GM15510 (cell line): ENCODE data around the gene APOL4.

Source experiments
- POLR2A ChIP-seq: IDR thresholded peaks from 3 replicates; pipeline ENCODE4 v1.6.1; 2011; ENCODE audit warnings: borderline replicate concordance; ENCODE audit not compliant: insufficient read length; ENCODE audit errors: extremely low read depth

APOL4 gene

DNA sequence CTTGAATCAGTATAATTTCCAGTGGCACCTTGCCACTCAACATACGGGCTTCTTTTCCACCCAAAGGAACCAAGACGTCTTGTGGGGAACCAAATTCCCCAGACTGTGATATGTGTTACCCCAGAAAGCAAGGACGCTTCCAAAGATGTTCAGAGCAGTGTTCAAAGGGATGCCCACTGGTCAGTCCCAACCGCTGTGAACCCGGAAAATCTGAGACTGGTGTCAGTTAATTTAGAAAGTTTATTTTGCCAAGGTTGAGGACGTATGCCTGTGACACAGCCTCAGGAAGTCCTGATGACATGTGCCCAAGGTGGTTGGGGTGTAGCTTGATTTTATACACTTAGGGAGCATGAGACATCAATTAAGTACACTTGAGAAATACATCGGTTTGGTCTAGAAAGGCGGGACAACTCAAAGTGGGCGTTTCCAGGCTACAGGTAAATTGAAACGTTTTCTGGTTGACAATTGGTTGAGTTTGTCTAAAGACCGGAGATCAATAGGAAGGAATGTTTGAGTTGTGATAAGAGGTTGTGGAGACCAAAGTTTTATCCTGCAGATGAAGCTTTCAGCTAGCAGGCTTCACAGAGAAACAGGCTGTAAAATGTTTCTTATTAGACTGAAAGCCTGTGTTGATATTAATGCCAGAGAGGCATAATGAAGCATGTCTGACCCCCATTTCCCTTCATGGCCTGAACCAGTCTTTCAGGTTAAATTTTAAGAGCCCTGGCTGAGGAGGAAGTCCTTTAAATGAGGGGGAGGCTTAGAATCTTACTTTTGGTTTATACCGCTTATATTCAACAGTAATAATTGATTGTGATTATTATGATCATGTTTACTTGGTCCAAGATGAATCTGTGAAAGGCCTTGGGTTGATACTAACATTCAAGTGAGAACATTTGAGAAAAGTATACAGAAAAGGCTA lies 47.8 kb downstream of the APOL4 start:
- no peak for TF ChIP-seq POLR2A

DNA sequence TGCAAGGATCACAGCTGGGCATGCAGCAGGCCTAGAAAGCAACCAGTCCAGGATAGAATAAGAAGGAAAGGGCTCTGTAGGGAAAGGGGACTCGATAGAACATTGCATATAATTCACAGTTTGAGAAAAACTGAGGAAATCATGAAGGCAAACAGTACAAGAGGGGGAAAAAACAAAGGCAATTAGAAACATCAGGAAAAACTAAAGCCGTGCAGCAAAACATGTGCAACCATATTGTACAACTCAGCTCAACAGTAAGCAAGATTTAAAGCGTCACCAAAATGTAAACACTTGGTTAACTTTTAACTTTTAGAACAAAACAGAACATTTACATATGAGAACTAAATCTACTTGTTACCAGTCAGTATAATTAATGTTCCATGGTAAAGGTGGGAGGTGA lies 49.5 kb downstream of the APOL4 start:
- no peak for TF ChIP-seq POLR2A

DNA sequence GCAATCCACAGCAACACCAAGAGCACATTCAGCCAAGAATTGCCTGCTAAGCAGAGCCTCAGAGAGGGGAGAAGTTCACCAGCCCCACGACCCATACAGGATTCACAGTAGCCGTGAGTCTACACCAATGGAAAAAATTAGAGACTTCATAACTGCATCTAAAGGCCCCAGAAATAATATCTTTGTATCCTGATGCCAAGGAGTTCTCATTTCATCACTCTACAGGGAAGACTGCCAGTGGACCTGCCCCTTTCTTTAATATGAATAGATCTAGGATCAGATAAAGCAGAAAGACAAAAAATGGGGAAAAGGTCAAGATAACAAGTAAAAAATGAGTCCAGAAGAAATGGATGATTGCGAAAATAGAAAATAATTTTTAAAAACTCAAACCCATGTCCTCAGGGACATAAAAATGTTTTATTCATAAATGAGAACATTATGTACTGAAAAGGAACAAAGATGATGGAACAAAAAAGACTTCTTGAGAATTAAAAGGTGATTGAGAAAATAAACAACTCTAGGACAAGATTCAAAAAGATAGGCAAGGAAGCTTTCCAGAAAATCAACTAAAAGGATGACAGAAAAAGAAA lies 50.5 kb downstream of the APOL4 start:
- TF ChIP-seq POLR2A, result no peak

DNA sequence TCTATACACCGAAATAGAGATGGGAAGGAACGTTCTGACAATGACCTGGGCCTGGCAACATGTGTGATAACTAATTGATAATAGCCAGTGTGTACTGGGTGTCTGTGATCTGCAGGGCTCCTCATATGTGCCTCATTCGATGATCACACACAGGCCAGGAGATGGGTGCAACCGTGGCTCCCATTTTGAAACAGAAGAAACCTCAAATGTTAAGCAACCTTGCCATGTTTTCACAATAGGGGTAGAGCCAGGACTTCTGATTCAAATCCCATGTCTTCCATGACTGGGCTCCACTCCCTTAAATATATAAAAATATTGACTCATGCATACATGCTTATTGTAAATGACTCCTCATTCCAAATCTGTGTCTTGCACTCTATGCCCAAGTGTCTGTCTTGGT lies 52.2 kb downstream of the APOL4 start:
- TF ChIP-seq POLR2A, result no peak

DNA sequence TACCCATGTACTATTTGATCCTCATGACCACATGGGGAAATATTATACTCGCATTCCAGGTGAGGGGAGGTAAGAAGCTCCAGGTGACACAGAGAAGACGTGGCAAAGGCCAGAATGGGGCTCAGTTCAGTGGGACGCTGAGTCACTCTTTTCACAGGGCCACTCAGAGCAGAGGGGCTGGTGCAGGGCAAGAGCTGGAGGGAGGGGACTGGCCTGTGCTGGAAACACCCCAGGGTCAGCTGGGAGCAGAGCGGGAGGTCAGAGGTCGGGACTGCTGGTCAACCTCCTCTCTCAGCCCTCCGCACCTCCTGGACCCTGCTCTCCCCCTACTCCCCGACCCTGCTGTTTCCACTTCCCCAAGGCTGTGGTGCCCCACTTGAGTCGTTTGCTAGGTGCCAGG lies 53.2 kb downstream of the APOL4 start:
- no peak for TF ChIP-seq POLR2A

DNA sequence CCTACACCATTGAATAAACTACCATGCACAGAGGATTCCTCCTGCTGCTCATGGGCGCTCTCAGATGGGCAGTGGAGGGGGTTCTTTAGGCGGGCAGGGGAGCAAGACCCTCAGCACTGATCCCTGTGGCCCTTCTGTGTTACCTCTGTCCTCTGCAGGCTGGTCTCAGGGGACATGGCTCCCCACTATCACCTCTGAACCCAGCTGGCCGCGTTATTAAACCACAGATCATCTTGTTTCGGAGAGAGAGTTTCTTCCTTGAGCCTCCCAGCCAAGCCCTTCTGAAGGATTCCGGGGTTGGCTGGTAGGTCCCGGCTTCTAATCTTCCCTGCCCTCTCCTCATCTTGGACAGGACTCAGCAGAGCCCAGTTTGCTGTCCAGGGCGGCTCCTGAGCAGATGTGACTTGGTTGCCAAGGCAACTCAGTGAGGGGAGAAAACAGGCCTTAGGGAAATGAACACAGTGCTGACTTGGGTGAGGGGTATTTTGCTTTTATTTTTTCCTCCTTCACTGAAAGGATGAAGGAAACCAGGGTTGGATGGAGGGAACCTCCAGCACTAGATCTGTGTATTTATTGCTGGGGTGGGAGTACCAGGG lies 54.3 kb downstream of the APOL4 start:
- TF ChIP-seq POLR2A, result no peak

DNA sequence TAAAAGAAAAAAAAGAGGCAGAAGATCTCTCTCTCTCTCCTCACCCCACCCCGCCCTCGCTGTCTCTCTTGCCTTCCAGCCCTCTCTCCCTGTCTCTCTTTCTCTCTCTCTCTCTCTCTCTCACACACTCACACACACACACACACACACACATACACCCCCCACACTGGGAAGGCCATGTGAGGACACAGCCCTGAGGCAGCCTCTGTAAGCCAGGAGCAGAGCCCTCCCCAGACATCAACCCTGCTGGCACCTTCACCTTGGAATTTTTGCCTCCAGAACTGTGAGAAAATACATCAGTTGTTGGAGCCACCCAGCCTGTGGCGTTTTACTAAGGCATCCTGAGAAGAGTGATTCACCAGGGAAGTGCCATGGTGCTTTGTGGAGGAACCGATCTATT lies 55.7 kb downstream of the APOL4 start:
- no peak for TF ChIP-seq POLR2A

DNA sequence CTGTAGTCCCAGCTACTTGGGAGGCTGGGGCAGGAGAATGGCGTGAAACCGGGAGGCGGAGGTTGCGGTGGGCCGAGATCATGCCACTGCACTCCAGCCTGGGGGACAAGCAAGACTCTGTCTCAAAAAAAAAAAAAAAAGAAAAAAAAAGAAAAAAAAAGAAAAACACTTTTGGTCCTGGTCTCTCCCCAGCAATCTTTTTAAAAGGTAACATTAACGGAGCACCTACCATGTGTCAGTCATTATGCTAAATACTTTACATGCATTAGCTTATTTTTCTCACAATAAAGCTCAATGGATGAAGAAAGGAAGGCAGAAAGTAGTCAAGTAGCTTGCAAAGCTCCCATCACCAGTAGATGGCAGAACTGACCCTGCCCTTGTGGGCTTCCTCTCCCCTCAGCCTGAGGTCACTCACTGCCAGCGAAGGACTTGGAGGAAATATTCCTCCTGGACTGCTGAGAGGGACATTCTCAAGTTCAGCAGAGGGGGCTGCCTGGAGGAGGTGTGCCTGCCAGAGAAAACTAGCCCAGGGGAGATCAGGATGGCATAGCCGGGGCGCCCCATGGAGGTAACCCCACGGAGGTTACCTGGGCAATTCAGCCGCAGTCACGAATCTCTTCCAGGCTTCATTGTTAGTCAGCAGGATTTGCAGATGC lies 56.6 kb downstream of the APOL4 start:
- TF ChIP-seq POLR2A, result no peak

DNA sequence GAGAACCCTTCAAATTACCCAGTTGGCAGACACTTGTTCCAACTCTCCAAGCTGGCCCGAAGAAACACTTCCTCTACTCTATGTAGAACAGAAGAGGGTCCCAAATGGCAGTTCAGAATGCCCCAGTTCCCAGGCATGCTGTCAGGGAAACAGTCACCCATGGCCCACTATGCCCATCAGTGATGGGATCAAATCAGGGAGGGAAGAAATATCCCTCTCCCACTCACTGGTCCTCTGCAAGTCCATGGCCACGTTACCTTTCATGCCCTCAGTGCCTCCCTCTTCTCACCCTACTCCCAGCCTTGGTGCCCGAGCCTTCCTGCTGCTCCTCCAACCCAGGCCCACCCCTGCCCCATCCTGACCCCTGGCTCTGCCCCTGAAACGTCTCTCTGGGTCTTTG lies 57.7 kb downstream of the APOL4 start:
- no peak for TF ChIP-seq POLR2A

DNA sequence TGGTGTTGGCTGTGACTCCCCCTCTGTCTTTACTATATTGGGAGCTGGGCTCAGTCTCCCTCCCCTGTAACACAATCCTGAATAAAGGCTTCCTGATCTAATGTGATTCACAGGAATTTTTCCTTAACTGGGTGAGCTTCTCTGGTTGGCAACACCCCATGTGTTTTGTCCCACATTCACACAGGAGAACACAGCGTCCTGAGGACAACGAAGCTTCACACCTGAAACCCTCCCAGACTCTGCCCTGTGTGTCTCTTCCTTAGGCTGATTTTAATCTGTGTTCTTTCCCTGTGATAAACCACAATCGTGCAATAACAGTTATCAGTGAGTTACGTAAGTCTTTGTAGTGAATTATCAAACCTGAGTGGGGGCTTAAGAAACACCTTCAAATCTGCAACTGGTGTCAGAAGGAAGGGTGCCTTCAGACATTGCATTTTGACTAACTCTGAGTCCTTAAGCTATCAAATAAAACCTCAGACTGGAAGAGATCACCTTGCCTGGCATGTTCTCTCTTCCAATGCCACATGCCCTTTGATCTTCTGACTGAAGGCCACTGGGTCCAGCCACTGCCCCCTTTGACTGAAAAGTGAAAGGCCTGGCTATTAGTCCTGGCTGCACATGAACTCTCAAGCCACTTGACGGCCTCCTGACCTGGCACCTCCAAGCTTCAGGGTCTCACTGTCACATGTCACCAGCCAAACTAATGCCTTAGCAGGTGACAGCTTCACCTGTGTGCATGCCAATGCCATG lies 58.4 kb downstream of the APOL4 start:
- no peak for TF ChIP-seq POLR2A

DNA sequence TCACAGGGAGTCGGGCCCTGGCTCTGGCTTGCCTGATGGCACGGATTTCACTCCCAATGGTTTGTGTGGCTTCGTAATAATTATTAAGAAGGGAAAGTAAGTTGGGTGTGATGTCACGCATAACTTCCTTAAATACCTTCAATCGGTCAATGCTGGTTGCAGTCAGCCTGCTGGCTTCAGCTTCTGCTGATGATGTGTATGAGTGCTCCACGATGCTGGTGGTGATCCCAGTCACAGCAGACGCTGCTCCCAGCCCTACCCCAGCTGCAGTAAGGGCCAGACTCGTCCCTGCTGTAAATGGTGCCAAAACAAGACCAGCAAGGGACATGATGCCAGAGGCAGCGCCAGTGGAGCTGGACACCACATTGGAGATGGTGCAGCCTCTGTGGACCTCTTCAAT lies 60.1 kb downstream of the APOL4 start:
- TF ChIP-seq POLR2A, result no peak
